Activated CD4-positive, alpha-beta T cell treated with anti-CD3 and anti-CD28 coated beads for 1 hour (primary cell): ENCODE measurements around the gene KLK13.

Source experiments
- DNase-seq: peaks from one replicate; pipeline ENCODE4 v3.0.0-alpha.2; 2020

The KLK13 gene, protein sequence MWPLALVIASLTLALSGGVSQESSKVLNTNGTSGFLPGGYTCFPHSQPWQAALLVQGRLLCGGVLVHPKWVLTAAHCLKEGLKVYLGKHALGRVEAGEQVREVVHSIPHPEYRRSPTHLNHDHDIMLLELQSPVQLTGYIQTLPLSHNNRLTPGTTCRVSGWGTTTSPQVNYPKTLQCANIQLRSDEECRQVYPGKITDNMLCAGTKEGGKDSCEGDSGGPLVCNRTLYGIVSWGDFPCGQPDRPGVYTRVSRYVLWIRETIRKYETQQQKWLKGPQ

DNA sequence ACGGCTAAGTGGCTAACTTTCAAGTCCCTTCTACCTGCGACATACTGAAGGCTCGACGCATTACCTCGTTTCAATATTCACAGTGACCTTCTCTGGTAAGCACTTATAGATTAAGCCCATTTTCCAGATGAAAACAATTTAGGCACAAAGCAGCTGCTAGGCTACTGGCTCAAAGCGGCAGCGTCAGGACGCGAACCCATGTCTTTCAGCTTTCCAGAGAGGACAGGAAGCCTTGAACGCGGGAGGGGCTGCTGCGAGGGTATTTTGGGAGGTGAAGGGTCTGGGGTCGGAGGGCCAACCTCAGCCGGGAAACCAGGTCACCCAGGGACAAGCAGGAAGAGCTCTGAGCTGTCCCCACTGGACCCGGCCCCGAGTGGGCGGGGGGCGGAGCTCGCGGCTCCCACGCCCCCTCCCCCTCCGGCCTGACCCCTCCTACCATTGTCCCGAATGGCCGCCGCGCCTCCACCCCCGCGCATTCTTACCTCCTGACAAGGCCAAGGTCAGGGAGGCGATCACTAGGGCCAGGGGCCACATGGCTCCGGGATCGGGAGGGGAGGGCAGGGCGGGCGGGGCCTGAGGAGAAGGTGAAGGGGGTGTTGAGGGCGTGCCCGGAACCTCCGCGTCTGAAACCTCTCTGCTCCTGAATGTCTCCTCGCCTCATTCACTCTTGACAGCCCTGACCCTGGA lies at the start of gene KLK13:
Gene KLK13, minus strand, starts transcription at position 559 of the 687 bp plus-strand sequence. Its CDS starts 25 bp downstream, at position 534.
- DNase-seq: no peak

DNA sequence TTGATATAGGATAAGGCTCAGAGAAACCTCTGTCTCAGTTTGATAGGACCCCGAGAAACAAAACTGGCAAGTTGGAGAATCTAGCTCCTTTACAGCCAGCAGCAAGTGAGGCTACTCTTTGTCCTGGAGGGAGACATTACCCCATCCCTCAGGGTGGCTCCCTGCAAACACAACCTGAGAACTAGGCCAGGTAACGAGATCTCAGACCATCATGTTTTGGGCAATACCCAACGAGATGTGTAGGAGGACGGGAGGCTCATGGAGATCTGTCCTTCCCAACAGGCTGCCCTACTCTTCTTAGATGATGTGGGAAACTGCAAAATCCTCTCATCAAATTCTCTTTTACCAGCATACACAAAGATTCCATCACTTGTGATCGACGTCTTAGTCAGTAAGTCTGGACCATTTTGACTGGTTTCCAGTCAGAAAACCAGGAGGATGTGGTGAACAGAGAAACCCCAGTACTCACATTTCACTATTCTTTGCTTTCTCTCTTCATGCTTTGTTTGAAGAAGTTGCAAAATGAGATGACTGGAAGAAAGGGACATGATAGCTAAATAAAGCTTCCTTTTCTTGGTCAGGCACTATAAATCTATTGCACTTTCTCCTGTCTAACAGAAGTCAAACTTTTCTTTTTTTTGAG lies 49.3 kb upstream of the KLK13 start:
- no peak for DNase-seq

DNA sequence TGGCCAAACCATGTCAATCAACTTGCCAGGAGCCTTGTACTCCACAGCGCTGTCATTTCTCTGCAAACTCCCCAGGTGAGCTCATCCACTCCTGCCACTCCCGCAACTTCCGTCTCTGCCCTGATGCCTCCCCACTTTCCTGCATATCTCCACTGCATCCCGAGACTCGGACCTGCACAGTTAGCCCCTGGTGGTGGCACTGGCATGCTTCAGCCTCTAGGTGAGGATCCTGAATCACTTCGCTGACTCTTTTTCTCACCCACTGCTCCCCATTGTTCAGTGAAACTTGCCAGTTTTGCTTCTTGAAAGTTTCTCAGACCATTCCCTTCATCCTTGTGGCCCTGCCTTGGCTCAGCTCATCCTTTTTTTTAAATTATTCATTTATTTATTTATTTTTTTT lies 46.7 kb upstream of the KLK13 start:
- DNase-seq: no peak

DNA sequence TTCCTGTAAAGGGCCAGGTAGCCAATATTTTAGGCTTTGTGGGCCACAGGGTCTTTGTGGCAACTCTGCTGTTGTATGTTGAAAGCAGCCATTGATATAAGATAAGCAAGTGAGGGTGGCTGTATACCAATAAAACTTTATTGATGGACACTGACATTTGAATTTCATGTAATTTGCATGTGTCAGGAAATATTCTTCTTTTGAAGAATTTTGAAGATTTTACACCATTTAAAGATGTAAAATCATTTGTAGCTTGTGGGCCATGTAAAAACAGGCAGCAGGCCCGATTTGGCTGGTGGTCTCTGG lies 45.7 kb upstream of the KLK13 start:
- no peak for DNase-seq

DNA sequence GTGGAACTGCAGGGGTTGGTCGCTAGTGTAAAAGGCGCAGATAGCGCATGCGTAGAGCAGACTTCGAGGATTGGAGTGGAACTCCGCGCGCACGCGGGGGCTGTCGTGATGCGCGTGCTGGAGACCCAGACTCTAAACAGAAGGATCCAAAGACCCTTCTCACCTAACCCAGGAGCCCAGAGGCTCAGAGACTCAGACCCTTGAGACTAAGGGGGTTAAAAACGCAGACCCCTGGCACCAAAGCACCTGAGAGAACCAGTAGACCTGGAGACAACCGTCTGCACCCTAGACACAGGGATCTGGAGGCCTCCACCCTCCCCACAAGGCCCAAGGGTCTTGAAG lies 43.9 kb upstream of the KLK13 start:
- DNase-seq: no peak

DNA sequence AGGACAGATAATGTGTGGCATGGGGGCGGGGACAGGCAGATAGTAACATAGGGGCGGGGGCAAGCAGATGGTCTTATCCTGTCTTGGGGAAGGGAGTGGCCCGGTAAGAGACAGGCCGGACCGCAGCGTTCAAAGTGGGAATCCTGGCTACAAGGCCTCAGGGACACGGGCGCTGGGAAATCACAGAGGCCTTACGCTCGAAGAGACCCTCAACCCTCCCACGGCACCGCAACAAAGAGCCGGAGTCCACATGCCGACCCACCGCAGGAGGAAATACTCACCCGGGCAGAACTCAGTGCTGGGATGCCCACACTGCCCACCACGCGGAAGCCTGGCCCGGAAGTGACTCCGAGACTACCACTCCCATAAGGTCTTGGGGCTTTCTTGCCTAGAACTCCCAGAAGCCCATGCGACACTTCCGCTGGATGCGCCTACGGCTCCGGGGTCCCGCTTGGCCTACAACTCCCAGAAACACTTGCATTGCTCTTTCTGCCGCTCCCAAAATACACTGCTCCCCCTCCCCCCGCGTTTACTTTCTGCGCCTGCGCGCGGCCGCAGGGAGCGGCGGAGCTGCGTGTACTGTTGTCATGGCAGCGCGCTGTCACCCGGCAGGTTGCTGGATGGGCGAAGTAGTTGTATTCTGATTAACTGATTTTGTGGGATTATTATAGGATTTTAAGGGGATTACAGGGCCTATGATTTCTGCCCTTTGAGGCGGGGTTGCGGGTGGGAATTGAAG lies 43.3 kb upstream of the KLK13 start, which contains the start of gene CTU1:
Gene CTU1, minus strand, starts transcription at position 344 of the 739 bp plus-strand sequence. CDS start 3,840 bp downstream, outside the sequence.
- DNase-seq: peak; percentile 98

DNA sequence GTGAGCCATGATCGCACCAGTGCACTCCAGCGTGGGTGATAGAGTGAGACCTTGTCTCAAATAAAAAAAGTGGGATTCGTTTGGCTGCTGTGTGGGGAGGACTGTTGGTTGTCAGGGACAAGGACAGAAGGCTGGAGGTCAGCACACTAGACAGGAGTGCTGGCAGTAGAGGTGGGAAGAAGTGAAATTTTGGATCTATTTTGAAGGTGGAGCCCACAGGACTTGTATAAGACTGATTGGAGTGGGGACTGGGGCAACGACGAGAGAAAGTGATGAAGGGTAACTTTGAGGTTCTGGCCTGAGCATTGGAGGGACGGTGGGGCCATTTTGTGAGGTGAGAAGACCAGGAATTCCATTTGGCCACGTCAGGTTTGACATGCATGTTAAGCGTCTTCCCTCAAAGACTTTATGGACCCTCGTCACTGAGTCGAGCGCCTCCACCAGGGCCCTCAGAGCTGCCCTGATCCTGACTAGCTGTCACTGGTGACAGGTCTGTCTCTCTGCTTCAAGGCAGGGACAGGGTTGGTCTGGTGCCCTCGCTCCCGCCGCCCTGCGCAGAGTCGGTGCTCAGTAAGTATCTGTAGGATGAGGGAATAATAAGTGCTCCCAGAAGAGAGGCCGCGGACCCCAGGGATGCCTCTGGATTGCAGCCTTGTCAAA lies 42.6 kb upstream of the KLK13 start:
- no peak for DNase-seq

DNA sequence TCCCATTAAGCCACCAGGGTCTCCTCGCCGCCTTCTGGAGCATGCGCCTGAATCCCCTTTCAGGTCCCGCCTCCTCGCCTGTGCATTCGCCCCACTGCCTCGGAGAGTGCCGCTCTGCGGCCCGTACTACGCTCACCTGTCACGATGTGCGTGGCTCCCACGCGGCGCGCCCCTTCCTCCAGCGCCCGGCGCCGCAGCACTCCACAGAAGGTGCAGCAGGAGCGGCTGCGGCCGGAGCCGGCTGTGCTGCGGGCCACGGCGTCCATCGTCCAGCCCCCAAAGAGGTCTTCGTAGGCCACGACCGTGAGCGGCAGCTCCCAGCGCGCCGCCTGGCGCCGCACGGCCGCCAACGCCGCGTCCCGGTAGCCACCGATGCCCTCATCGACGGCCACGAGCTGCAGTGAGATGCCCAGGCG lies 39.0 kb upstream of the KLK13 start:
- no peak for DNase-seq

DNA sequence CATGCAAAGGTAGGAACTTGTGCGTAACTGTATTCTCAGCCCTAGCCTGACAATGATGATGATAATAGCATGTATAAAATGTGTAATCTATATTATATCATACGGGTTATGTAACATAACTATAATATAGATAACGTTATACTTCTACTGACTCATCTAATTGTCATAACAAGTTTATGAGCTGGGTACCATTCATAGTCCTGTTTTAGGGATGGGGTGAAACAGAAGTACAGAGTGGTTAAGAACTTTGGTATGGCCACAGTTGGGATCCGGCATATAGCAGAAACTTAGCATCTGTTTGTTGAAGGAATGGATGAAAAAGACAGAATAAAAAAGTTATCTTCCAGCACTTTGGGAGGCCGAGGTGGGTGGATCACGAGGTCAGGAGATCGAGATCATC lies 38.1 kb upstream of the KLK13 start:
- no peak for DNase-seq

DNA sequence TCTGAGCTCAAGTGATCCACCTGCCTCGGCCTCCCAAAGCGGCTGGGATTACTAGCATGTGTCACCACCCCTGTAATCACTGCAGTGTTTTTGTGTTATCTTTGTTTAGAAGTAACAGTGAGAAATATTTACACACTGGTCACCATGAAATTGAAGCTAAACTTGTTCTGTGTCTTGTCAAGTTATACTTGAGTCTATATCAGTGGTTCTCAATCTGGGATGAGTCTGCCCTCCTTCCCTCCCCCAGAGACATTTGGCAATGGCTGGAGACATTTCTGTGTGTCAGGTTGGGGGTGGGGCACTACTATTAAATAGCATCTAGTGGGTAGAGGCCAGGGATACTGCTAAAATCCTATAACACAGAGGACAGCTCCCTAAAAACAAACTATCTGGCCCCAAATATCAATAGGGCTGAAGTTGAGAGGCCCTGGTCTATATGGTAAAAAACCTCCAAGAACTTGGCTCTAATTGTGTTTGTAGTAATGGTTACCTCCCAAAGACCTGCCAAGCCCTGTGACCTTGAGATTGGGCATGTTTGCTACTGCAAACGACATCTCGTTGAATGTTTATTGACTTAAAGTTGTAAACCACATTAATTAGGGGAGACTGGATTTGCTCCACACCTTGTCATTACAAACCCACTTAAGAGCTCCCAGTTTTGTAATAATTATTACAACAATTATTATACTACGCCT lies 36.4 kb upstream of the KLK13 start:
- DNase-seq: no peak

DNA sequence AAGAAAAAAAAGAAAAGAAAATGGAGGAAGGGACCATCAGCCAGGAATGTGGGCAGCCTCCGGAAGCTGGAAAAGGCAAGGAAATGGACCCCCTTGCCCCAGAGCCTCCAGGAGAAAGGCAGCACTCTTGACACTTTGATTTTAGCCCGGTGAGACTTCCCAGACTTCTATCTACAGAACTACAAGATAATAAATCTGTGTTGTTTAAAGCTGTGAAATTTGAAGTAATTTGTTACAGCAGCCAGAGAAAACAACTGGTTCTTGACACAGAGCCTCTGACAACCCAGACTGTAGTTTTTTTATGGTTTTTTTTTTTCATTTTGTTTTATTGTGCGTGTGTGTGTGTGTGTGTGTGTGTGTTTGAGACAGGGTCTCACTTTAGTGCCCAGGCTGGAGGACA lies 35.7 kb upstream of the KLK13 start:
- DNase-seq: no peak

DNA sequence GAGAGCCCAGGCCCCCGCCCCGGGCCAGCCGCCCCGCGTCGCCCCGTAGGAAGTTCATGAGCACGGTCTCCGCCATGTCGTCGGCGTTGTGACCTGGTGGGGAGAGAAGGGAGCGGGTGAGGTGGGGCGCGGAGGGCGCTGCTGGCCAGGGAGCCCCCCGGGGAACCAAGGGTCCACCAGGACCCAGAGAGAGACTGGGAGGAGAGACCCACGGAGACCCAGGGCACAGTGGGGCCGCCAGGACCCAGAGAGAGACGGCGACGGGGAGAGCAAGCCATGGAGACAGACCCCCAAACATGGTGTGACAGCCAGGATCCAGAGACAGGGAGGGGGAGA lies 34.1 kb upstream of the KLK13 start:
- DNase-seq: no peak

DNA sequence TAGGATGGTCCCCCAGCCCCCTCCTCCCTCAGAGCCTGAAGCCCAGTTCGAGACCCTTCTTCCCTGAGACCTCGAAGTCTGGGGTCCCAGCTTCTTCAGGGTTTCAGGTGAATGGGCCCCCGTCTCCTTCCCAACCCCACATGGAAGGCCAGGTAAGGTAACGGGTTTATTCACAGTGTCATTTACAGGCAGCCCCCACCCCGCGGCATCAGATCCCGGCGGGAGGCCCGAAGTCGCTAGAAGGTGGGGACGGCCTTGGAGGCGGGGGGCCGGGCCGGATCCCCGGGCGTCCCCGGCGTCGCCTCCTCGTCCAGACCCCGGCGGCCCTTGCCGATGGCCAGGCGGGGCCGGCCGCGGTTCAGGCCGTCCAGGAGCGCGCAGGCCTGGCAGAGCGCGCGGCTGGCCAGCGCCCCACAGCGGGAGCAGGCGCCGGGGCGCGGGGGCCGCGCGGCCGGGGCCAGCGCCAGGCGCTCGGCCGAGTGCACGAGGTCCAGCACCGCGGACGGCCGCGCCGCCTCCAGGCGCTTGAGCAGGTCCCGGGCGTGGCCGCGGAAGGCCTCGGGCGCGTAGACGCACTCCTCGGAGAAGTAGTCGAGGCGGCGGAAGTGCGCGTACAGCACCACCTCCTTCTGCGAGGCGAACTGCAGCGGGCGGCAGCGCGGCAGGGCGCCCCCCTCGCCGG lies 33.6 kb upstream of the KLK13 start:
- no peak for DNase-seq

DNA sequence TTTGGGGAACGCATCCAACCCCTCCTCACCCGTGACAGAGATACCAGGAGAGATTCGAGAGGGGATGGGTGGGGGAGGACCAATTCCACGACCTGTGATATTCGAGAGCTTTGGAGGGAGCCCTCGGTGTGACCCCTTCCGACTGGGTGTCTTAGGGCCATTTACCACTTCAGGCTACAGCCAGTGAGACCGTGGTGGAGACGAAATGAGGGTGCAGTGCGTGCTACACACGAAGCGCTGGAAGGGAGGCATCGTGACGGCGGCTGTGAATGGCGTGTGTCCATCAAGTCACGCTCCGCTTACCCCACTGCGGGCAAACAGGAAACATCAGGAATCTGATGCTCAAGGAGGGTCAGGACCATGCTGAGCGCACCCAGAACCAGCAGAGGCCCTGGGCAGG lies 32.9 kb upstream of the KLK13 start:
- DNase-seq: no peak

DNA sequence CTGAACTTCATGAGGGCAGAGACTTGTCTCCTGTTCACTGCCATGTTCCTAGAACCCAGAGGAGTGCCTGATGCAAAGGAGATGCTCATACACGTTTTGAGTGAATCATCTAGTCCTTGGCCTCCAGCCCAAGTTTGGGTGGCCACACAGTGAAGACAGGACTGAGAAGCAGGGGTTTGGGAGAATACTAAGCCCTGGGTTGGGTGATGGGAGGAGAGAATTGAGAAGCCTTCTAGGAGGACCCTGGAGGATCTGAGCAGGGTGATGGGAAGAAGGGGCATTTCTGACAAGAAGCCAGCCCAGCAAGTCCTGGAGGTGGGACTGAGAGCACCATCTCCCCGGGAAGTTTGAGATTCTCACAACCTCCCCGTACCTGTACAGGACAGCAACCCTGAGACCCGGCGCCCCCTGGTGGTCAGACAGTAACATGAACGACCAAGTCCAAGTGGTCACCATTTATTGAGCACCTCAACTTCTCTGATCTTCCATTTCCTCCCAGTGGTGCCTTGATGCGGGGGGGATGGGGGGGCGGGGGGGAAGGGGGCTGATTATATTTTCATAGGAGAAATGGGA lies 32.4 kb upstream of the KLK13 start:
- DNase-seq: peak; percentile 50

DNA sequence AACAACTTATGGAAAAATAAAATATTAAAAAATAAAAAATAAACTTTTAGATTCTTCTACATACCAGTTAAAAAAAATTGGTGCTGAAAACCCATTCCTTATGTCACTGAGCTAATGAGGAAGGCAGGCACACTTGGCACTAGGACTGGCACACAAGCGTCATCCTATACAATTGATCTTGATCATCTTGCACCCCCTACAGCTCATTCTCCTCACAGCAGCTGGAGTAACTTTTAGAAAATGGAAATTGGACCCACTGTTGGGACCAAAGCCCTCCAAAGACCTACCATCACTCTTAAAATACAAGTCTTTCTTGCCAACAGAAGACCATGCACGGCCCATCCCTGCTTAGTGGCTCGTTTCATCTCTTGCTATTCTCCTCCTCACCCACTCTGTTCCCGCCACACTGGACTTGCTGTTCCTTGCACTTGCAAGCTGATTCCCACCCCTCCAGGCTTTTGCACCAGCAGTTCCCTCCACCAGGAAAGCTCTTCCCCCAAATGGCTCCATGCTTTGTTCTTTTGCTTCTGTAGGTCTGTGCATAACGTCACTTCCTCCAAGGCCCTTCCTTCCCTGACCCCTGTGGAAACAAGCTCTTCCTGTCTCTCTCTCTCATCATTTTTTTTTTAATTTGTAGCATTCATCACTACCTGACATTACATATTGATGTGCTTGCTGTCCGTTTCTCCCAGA lies 31.7 kb upstream of the KLK13 start:
- DNase-seq: no peak

DNA sequence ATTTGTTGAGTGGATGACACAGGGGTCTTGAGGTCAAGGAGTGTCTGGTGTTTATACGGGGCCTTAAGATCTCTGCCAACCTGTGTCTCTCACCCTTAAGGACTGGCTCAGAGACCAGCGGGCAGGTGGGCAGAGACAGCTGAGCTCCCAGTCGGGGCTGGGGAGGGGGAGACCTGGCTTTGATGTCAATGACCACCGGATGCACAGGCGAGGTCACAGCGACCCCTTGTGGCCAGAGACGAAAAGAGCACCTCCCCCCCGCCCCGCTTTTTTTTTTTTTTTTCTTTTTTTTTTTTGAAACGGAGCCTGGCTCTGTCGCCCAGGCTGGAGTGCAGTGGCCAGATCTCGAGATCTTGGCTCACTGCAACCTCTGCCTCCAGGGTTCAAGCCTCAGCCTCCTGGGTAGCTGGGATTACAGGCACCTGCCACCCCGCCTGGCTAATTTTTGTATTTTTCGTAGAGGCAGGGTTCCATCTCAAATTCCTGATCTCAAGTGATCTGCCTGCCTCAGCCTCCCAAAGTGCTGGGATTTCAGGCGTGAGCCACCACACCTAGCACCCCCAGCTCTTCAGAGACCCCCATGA lies 29.9 kb upstream of the KLK13 start:
- no peak for DNase-seq

DNA sequence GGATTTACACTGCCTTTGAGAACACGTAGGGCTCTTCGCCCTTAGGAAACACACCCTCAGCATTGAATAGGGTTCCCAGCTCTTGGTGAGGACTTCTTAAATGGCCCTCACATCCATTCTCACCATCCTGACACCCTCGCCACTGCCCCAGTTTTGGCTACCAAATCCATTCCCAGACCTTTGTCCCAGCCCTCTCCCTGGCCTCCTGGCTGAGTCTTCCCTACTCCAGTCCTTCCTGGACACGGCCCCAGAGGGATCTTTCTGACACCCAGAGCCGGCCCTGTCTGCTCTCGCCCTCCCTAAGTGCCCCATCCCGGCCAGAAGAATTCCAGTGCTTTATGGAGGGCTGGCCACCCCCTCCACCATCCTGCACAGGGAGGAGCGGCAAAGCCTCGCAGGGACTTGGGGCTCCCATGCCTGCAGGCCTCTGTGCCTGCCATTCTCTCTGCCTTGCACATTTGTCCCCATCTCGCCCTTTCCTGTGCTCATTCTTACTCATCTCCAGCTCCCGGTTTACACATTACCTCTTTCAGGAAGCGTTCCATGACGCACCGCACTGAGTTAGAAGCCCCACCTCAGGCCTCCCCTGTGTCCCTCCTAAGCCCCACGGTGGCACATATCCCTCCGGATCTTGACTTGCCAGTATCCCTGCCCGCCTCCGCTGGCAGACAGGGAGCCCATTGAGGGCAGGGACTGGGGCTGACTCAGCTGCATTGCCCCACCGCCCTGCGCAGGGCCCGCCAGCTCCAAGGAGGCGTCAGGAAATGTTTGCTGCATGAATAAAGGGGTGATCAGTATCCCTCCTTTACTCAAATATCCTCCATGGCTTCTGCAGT lies 28.8 kb upstream of the KLK13 start:
- DNase-seq: no peak

DNA sequence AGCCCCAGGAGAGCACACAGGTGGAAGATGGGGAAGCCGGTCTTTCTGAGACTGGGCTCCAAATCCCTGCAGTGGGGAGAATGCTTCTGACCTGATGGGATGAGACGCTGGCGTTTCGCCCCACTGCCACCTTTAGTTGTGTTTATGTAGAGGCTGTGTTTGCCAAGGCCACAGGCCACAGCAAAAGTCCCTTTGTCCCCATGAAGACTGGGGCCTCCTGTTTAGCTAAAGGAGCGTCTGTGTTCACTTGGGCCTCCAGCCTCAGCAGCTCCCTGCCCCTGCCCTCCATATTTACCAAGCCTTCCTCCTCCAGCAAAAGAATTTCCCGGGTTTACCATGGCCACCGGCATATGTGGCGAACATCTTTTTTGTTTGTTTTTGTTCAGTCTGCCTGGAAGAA lies 28.2 kb upstream of the KLK13 start:
- no peak for DNase-seq
